Activated naive CD4-positive, alpha-beta T cell treated with Interleukin-2 at 50 U/mL for 16 hours (primary cell): ENCODE measurements around the gene JAGN1.
"Not testable (repeated sequence)": the region's sequence is repeated elsewhere in the genome, so short reads cannot be mapped to it uniquely, and the experiment has no call there.

Experiments used
- DNase-seq: peaks from one replicate; pipeline ENCODE4 v3.0.0-alpha.2; 2020

Gene JAGN1

DNA sequence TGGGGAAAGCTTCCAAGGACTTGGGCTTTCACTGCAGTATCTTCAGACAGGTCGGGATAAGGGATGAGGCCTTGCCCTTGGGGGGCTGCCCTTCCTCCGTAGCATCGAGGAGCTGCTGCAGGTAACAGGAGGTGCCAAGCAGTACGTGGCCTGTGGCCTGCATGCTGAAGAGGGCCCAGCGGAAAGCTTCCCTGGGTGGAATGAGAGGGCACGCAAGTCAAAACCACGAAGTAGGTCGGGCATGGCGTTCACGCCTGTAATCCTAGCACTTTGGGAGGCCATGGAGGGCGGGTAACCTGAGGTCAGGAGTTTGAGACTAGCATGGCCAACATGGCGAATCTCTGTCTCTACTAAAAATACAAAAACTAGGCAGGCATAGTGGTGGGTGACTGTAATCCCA is 23.3 kb upstream of the JAGN1 start:
- no peak for DNase-seq

DNA sequence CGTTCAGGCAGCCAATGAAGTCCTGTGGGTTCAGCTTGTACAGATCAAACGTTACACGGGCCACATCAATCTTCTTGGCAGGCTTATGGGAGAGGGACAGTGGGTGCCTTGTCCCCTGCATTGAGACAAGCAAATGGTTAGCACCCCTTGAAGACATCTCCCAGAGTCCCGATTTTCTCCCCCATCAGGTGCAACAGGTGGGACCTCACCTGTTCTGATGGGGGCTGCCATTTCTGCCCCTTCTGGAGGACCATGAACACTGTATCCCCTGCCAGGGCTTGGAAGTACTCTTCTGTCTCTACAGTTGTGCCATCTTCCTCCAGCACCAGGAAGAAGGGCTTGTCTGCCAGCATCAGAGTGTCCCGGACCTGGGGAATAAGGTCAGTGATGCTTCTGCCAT is 20.5 kb upstream of the JAGN1 start:
- no peak for DNase-seq

DNA sequence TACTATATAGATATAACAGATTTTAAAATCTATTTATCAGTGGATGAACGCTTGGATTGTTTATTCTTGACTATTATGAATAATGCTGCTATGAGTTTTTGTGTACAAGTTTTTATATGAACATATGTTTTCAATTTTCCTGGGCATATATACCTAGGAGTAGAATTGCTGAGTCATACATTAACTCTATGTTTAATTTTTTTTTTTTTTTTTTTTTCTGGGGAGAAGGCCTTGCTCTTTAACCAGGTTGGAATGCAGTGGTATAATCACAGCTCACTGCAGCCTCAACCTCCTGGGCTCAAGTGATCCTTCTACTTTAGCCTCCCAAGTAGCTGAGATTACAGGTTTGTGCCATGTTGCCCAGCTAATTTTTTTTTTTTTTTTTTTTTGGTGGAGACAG is 19.4 kb upstream of the JAGN1 start:
- DNase-seq = no peak

DNA sequence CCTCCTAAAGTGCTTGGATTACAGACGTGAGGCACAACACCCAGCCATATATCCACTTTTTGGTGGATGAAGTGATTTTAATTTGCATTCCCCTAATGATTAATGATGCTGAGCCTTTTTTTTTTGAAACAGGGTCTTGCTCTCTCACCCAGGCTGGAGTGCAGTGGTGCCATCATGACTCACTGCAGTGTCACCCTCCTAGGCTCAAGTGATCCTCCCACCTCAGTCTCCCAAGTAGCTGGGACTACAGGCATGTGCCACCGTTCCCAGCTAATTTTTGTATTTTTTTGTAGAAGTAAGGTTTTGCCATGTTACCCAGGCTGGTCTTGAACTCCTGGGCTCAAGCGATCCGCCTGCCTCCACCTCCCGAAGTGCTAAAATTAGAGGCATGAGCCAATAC is 18.3 kb upstream of the JAGN1 start:
- DNase-seq = not testable (repeated sequence)

DNA sequence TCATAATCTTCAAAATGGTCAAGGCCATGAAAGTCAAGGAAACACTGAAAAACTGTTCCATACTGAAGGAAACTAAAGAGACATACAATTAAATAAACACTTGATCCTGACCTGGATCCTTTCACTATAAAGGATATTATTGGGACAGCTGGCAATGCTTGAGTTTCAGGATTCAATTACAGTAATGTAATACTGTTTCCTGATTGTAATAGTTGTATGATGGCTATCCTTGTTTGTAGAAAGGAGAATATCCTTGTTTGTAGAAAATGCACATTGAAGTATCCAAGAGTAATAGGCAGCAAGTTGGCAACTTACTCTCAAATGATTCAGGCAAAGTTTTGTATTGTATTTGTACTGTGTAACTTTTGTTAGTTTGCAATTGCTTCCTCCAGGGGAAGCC is 15.0 kb upstream of the JAGN1 start:
- DNase-seq = no peak

DNA sequence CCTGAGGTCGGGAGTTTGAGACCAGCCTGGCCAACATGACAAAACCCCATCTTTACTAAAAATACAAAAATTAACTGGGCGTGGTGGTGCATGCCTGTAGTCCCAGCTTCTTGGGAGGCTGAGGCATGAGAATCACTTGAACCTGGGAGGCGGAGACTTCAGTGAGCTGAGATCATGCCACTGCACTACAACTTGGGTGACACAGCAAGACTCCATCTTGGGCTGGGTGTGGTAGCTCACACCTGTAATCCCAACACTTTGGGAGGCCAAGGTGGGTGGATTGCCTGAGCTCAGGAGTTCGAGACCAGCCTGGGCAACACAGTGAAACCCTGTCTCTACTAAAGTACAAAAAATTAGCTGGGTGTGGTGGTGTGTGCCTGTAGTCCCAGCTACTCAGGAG is 14.2 kb upstream of the JAGN1 start:
- DNase-seq = not testable (repeated sequence)

DNA sequence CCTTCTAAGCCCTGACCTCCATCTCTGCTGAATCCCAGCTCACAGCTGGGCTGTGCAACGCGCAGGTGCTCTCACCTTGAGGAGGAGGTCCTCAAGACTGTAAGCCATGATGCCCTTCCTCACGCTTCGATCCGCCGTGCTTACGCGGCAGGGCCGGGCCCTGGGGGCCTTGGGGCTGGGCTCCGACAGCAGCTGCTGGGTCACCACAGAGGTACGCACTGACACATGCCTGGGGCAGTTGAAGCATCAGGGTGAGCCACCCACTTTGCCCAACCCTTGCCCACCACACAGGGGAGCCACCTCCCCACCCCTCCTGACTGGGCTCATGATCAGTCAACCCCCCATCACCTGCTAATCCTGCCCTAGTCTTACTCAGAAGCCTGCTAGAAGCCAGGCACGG is 13.4 kb upstream of the JAGN1 start:
- no peak for DNase-seq

DNA sequence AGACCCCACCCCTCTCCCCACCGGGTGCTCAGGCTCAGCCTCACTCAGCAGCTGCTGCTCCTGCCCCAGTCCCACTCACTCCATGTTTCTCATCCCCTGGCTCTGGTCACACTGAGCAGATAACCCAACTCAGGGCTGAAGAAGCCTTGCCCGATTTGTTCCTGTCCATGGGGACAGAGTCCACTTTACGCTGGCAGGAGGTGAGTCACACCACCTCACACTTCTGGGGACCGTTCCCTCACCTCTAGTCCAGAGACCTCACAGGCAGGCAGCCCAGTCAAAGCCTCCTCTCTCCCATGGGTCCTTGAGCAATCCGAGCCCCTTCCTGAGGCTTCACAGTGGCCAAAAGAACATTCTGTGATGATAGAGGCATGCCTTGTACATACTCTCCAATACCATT is 11.7 kb upstream of the JAGN1 start:
- no peak for DNase-seq

DNA sequence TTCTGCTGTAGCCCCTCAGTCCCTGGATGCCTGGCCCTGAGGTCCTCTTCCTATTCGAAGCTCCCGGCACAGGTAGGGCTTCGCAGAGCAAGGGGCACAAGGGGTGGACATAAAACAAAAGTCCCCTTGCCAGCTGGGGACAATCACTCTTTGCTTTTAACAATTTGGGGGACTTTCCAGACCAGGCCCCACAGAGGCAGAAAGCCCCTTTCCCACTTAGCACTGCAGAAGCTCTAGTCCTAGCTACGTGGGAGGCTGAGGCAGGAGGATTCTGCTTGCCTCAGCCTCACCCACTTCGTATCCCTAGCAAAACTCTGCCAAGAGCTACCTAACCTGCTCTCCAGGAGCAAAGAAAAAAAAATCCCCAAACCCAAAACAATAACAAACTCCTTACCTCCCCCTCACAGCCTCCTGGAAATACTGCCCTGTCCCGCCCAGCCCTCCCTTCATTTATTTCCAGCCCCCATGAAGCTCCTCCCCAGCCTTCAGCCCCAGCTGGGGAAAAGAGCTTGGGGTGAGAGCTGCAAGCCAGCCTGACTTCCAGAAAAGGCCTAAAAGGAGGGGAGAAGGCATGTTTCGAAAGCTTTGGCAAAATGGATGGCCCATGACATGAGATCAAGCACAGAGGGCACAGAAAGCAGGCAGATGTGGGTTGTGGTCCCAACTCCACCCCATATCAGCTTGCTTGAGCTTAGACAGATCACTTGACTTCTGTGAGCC is 10.4 kb upstream of the JAGN1 start, which contains the start of gene CIDEC:
TSS of gene CIDEC (minus strand) at position 424 of the 720 bp plus-strand sequence. CDS start 1,767 bp downstream, outside the sequence.
- DNase-seq = no peak

DNA sequence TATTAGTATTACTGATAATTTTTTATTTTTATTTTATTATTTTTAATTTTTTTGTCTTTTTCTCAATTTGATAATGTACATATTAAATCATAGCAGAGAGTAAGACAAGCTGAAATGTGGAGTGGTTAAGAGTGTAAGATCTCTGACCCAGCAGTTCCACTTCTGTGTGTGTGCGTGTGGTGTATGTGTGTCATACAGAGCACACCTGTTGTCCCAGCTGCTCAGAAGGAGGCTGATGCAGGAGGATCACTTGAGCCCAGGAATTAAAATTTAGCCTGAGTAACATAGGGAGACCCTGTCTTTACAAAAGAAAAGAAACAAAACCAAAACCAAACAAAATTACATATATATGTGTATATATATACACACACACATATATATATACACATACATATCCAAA is 9.0 kb upstream of the JAGN1 start:
- no peak for DNase-seq

DNA sequence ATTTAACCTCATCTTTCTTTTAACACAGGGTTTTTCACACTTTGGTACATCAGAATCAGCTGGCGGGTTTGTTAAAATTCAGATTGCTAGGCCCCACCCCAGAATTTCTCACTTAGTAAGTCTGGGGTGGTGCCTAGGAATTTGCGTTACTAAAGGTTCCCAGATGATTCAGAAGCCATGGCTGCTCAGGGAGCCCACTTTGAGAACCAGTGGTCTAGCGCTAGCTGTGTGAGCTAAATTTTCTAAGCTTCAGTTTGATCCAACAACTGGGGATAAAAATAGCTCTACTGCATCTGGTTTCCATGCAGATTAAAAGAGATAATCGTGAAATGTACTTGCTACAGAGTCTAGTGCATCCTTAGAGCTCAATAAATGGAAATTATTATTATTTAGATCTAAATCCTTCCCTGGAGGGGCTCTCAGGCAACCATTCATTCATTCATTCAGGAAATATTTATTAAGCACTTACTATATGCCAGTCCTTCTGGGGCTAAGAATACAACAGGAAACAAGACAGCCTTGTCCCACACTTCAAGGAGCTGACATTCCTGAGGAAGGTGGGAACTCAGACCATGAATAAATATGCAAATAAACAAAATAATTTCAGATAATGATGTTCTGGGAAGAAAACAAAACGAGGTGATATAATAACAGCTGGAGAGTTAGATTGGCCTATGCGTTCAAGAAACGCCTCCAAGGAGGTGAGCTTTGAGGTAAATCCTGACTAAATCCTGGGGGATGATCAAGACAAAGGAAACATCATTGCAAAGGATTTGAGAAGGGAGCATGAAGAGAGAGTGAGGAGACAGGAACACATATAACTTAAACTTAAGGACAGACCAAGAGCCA is 6.5 kb upstream of the JAGN1 start:
- no peak for DNase-seq

DNA sequence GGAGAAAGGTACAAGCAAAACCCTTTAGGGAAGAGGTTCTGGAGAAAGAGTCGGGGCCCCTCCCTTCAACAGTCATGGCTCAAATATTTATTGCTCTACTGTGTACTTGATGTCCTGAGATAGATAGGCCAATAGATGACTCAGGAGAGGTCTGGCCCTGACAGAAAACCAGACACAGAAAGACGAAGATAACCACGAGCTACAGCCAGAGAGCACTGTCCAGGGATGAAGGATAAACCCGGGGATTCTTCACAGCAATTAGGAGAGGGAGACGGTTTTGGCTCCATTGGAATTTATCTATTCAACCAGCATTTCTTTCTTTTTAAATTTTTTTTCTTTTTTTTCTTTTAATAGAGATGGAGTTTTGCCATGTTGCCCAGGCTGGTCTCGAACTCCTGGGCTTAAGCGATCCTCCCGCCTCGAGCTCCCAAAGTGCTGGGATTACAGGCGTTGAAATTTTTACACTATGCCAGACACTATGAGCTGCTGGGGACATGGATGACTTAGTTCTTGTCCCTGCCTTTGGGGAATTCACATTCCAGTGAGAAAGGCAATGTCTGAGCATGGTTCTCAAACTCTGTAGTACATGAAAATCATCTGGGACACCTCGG is 5.8 kb upstream of the JAGN1 start:
- no peak for DNase-seq

DNA sequence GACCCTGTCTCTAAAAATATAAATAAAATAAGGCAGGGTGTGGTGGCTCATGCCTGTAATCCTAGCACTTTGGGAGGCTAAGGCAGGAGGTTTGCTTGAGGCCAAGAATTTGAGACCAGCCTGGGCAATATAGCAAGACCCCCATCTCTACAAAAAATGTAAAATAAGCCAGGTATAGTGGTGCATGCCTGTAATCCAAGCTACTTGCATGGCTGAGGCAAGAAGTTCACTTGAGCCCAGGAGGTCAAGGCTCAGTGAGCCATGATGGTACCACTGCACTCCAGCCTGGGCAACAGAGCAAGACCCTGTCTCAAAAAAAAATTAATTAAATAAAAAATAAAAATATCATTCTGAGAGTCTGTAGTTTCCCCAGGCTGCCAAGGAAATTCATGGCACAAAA is 4.1 kb upstream of the JAGN1 start:
- no peak for DNase-seq

DNA sequence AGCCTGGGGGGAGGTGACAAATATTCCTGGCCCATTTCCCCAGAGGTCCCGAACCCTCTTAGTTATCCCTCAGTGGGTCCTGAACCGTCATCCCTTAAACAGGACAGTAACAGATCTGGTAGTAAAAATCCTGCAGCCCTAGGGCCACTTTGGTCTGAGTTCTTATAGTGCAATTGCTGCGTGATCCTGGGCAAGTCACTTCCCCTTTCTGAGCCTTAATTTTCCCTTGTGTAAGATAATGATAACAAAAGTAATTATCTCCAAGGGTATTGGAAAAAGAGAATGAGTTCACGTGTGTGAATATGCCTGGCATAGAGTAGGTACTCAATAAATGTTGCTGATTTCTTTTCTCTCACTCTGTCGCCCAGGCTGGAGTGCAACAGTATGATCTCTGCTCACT is 2.9 kb upstream of the JAGN1 start:
- no peak for DNase-seq

DNA sequence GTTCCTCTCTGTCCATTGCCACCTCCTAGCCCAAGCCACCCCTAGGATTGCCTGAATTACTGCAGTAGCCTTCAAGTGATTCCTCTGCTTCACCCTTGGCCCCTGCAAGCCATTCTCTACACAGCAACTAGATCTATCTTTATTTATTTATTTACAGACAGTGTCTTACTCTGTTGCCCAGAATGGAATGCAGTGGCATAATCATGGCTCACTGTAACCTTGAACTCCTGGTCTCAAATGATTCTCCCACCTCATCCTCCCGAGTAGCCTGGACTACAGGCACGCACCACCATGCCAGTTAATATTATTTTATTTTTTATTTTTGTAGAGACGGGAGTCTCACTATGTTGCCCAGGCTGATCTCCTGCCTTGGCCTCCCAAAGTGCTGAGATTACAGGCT is 1.9 kb upstream of the JAGN1 start:
- DNase-seq = no peak

DNA sequence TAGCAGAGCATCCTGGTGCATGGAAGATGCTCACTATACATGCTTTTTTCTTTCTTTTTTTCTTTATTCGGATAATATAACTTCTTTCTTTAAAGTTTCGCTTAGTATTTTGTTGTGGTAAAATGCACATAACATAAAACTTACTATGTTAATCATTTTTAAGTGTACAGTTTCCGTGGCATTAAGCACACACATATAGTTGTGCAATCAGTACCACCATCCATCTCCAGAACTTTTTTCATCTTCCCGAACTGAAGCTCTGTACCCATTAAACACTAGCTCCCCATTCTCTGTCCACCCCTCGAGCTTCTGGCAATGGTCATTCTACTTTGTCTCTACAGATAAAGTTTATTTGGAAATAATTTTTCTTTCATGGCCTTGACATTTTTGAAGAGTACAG is 1.0 kb upstream of the JAGN1 start:
- DNase-seq = no peak

DNA sequence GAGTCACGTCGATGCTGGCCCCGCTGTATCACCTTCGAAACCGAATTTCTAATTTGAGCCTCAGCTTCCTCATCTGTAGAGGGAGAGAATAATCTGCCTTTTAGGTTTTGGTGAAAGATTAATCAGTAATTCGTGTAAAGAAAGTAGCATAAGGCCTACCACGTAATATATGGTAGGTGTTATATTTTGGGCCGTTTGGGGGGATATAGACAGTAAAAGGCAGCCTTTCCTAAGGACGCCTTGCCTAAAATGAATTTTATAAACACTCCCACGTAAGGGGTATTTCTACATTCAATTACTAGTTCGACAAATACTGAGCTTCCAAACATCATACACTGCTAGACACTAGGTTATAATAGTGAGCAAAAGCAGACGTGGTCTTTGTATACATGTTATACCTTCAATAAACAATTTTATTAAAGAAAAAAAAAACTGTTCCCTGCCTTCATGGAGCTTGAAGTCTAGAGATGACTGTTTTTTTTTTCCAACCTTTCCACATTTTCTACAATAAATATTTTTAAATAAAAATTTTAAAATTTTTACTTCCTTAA is 737 bp downstream of the JAGN1 start:
- no peak for DNase-seq

DNA sequence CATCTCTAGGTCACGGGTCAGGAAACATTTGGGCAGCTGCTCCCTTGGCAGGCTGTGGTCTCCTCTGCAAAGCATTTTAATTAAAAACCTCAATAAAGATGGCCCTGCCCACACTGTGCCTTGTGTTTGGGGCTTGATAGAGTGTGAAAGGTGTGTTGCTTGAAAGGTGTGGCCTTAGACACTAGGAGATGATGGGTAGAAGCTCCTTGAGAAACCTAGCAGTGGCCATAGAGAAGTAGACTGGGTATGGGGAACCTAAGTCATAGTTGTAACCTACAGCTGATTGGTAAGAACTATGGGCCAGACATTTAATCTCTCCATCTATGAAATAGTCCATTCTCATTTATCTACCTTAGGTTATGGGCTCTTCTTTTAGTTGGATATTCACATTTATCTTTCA is 3.3 kb downstream of the JAGN1 start:
- DNase-seq = no peak

DNA sequence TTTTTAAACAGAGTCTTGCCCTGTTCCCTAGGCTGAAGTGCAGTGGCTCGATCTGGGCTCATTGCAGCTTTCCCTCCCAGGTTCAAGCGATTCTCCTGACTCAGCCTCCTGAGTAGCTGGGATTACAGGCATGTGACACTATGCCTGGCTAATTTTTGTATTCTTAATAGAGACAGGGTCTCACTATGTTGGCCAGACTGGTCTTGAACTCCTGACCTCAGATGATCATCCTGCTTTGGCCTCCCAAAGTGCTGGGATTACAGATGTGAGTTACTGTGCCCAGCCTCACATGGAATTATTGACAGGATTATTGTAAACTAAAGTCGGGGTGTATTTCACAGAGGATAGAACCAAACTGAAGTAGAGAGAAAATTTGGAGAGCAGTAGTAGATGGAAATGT is 5.3 kb downstream of the JAGN1 start:
- not testable (repeated sequence) for DNase-seq

DNA sequence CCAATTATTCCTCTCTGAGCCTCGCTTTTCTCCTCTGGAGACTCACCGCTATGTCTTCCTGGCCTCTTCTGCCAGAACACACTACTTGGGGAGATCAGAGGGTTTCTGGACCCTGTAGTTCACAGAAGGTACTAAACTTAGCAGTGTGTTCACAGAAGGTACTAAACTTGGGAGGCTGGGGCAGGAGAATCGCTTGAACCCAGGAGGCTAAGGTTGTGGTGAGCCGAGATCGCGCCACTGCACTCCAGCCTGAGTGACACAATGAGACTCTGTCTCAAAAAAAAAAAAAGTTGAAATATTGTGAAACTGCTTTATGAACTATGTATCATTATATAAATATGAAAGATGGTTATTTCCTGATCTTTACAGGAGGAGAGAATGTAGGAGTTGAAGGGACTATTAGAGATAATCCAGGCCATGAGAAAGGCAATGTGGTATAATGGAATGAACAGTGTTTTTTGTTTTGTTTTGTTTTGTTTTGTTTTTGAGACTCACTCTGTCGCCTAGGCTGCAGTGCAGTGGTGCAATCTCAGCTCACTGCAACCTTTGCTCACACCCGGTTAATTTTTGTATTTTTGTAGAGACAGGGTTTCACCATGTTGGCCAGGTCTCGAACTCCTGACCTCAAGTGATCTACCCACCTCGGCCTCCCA is 6.5 kb downstream of the JAGN1 start:
- not testable (repeated sequence) for DNase-seq

DNA sequence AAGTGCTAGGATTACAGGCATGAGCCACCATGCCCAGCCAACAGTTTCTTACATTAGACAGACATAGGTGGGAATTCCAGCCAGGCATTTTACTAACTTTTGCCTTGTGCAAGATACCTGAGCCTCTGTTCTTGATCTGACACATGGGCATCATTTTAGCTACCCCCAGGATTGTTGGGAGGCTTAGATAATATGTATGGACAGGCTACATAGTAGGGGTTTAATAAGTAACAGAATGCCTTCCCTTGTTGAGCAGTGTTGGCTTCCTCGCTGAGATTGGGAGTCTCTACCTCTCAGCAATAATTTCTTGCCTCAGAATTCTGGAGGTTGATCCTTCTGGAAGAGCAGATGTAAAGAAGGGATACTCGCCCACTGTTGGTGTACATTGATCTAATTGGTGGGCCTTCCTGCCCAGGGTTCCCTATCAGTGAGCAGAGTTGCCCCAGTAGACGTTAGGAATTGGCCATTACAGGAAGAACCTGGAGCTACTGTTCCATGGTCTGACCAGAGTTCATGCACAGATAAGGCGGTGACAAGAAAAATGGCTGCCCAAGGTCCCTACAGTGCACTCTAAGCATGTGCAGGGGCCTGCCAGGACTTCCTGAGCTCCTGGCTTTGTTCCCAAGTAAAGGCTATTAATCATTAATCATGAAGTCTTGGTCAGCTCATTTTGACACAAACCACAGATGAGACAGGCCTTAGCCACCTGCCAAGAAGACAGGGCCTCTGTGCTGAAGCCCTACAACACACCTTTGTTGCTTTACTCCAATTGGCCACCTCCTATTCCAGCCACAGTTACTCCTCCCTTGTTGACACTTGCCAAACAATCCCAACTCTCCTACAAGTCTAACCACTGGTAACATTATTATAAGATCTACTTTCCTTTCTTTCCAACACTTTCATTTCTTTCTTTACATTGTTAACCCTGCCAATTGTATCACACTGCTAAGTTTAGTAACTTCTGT is 7.3 kb downstream of the JAGN1 start:
- no peak for DNase-seq
